MCF 10A (cell line): ENCODE measurements around the gene SFXN3. TPM values are rescaled to one million over a fixed set of nuclear protein-coding genes. Genes with fewer than 3 reads are reported as not detected.

Source experiments
- BruUV-seq: library from RNA; stranded (reverse); fragments of 400-500 nt; replicated peaks from 2 replicates; lab custom pipeline; 2021; lab: Mats Ljungman, UMichigan
- CTCF ChIA-PET: fragments of 300-600 bp; sonication (Branson Sonifier 250); formaldehyde crosslinking; extraction: SDS; loops from one replicate; lab custom pipeline; 2021; ENCODE audit warnings: antibody characterized with exemption, inconsistent platforms; lab: Yijun Ruan, JAX
- POLR2A ChIA-PET: fragments of 300-600, 350-650 bp; sonication (Branson Sonifier 250); formaldehyde crosslinking; extraction: SDS; loops from one replicate; lab custom pipeline; 2020; ENCODE audit warnings: antibody characterized with exemption, inconsistent platforms; lab: Yijun Ruan, JAX
- DNase-seq: peaks from one replicate; pipeline ENCODE4 v3.0.0-alpha.2; 2018; ENCODE audit not compliant: unreplicated experiment
- H3K27ac Mint-ChIP-seq: one replicate; pipeline ENCODE4 v1.8.0; 2022; ENCODE audit warnings: mild to moderate bottlenecking, low read depth, mixed read lengths; ENCODE audit not compliant: unreplicated experiment
- H3K27me3 Mint-ChIP-seq: one replicate; pipeline ENCODE4 v1.8.0; 2022; ENCODE audit warnings: mixed read lengths; ENCODE audit not compliant: insufficient read depth, unreplicated experiment
- H3K36me3 Mint-ChIP-seq: one replicate; pipeline ENCODE4 v1.8.0; 2022; ENCODE audit warnings: mild to moderate bottlenecking, moderate library complexity, mixed read lengths; ENCODE audit not compliant: insufficient read depth, unreplicated experiment
- H3K4me1 Mint-ChIP-seq: one replicate; pipeline ENCODE4 v1.8.0; 2022; ENCODE audit warnings: mixed read lengths; ENCODE audit not compliant: insufficient read depth, unreplicated experiment
- H3K4me3 Mint-ChIP-seq: one replicate; pipeline ENCODE4 v1.8.0; 2022; ENCODE audit warnings: mild to moderate bottlenecking, moderate library complexity, mixed read lengths; ENCODE audit not compliant: unreplicated experiment
- H3K9me3 Mint-ChIP-seq: one replicate; pipeline ENCODE4 v1.8.0; 2022; ENCODE audit warnings: mixed read lengths; ENCODE audit not compliant: unreplicated experiment
- CTCF ChIP-seq: fragments of 200-600 bp; IDR thresholded peaks from one replicate; pipeline ENCODE4 v1.8.0; 2022; ENCODE audit warnings: antibody characterized with exemption, mild to moderate bottlenecking; ENCODE audit not compliant: unreplicated experiment
- intact Hi-C: fragments of 100-400 bp; cut with micrococcal nuclease; formaldehyde crosslinking; loops from 2 replicates; pipeline ENCODE4 v1.14.1; 2022
- total RNA-seq: library from RNA; stranded (reverse); gene quantifications from 2 replicates; pipeline ENCODE4 v1.2.3, GENCODE V29; 2022

SFXN3 gene
- total RNA-seq, 1 experiment from 2014 or later: 39.4 TPM

DNA sequence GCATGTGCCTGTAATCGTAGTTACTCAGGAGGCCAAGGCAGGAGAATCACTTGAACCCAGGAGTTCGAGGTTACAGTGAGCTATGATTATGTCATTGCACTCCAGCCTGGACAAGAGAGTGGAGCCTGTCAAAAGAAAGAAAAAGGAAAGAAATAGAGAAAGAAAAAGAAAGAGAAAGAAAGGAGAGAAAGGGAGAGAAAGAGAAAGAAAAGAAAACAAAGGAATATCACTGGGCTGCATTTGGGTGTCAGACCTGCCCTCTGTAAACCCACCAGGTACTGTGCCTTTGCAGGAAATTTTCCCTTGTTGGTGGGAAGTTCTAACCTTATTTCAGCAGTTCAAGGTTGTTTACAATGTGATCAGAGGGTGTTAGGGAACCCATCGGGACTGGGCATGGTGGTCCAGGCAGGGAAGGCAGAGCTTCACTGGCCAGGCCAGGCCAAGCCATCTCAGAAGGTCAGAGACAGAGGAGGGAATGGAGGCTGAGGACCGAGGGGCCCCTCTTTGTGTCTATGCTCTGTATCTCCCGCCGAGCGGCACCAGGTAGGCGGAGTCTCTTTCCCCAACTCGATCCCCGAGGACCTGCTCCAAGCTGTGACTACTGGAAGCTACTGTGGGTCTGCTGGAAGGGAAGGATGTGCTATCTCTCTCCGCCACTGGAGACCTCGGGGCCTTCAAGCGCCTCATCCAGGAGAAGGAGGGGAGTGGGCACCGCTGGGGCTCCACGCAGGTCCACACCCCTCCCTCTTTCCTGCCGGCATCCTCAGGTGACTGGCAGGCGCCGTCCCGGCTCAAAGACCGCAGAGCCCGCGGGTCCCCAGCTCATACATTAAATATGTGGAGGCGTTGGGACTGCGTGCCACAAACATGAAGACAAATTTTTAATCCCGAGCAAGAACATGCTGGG, 15.6 kb downstream of the SFXN3 start:
- Mint-ChIP-seq H3K9me3 (no peaks in the 10 kb centered on the region), H3K27me3 (no peaks in the 10 kb centered on the region), H3K27ac (no peak overlapping the region), H3K4me3 (no peak overlapping the region), H3K4me1 (peaks cover 22% of the 10 kb centered on the region), H3K36me3 (no peaks in the 10 kb centered on the region)
- BruUV-seq: no TSS peak
- no peak for DNase-seq
- TF ChIP-seq CTCF: no peak
- intact Hi-C loops: no loop called here
- ChIA-PET POLR2A (interaction anchor here (0.6 to 1.5 kb wide), 3 partner anchors 12 to 14 kb away, joined by 3 to 7 read pairs (median 4); no protein-coding TSS in a partner anchor), CTCF (interaction anchor here (0.6 to 13.2 kb wide), 7 partner anchors 9 to 171 kb away, joined by 3 to 234 read pairs (median 4); partner anchors contain the start of gene KAZALD1)

- no peak for TF ChIP-seq CTCF
- intact Hi-C loops: no loop called here
Observed at GRCh38 chr10:101047268-101047667, 16.2 kb downstream of the SFXN3 start.

DNA sequence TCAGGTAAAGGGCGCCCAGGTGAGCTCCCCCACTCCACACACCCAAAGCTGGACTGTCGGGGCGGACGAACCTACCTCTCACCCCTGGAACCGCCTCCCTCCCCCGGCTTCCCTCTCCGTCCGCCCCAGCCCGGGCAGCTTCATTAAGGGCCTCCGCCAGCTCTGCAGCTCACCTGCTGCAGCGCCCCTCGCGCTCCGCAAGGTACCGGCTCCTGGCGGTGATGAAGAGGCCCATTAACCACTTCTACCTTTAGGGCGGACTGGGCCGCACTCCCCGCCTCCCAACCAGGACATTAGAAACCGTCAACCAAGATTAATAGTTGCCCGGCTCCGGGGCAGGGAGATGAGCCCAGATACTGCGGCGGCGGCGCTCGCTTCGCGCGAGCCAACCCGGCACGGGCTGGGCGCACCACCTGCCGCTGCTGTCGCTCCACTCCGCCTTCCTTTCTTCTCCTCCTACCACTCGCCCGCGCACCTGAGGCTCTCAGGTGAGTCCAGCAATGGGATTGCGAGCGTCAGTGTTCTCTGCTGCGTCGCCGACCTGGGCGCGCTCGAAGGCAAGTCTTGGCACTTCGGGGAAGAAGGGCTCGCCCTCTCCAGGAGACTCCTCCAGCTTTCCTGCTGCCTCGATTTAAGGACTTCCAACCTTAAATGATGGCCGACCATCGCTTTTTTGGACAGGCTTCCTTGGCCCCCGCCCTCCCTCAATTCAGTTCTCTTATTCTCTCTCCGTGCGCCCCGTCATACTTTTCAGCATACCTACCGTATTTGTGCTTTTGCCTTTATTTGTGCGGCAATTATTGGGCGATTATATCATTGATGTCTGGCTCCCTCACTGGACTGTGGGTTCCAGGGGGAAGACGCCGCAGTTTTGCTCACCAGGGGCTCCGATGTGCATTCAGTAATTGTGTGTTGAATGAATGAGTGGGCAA, 17.2 kb downstream of the SFXN3 start:
- intact Hi-C loops: no loop called here
- no peak for DNase-seq
- ChIA-PET CTCF (interaction anchor here (1.2 to 13.0 kb wide), 4 partner anchors 11 to 19 kb away, joined by 4 to 151 read pairs (median 23); no protein-coding TSS in a partner anchor), POLR2A (interaction anchor here (0.6 kb wide), 1 partner anchor 50 kb away, joined by 3 read pairs; no protein-coding TSS in a partner anchor)
- Mint-ChIP-seq H3K4me1 (peaks cover 15% of the 10 kb centered on the region), H3K4me3 (no peak overlapping the region), H3K27me3 (no peaks in the 10 kb centered on the region), H3K36me3 (no peaks in the 10 kb centered on the region), H3K9me3 (no peaks in the 10 kb centered on the region), H3K27ac (no peak overlapping the region)
- BruUV-seq: no TSS peak
- TF ChIP-seq CTCF: no peak

More at GRCh38 chr10:101047268-101047667, 16.2 kb downstream of the SFXN3 start:
- Mint-ChIP-seq H3K4me3 (no peak overlapping the region), H3K9me3 (no peaks in the 10 kb centered on the region), H3K36me3 (no peaks in the 10 kb centered on the region), H3K27ac (no peak overlapping the region), H3K4me1 (peaks cover 21% of the 10 kb centered on the region), H3K27me3 (no peaks in the 10 kb centered on the region)
- POLR2A ChIA-PET: interaction anchor here (0.6 to 1.4 kb wide), 2 partner anchors 12 to 15 kb away, joined by 3 to 4 read pairs; no protein-coding TSS in a partner anchor
- no peak for DNase-seq
- CTCF ChIA-PET: interaction anchor here (0.7 to 1.8 kb wide), 3 partner anchors 12 to 20 kb away, joined by 3 to 5 read pairs (median 4); no protein-coding TSS in a partner anchor
- BruUV-seq: no TSS peak
